A549 (cell line): ENCODE data around the gene MYRFL. TPM values are rescaled to one million over a fixed set of nuclear protein-coding genes. Genes with fewer than 3 reads are reported as not detected.
A peak's percentile ranks its signal among the peaks of the same experiment; 100 is the strongest.

Experiments used
- ATAC-seq, 2 experiments: fragments of 200-7000 bp in 1 of 2; fragments of >200 bp in 1 of 2; cut with Nextera tagmentation in 1 of 2; cut with Tn5 transposase in 1 of 2; 3 replicates each; pipeline versions ENCODE4 v1.8.0 to v1.9.1; 2018 to 2020; ENCODE audit warnings: mild to moderate bottlenecking in 1 of 2, moderate library complexity in 1 of 2
- CTCF ChIA-PET: fragments of 300-600 bp; sonication (Branson Sonifier 250); formaldehyde crosslinking; extraction: SDS; loops from one replicate; lab custom pipeline; 2021; ENCODE audit warnings: antibody characterized with exemption, inconsistent platforms; lab: Yijun Ruan, JAX
- POLR2A ChIA-PET: fragments of 350-600 bp; formaldehyde crosslinking; extraction: SDS; loops from one replicate; lab custom pipeline; 2021; ENCODE audit warnings: antibody characterized with exemption, inconsistent platforms; lab: Yijun Ruan, JAX
- DNase-seq, 2 experiments: peaks; one replicate each; pipeline versions ENCODE4 v3.0.0 to v3.0.0-alpha.2; 2011 to 2016; ENCODE audit warnings: low read depth in 1 of 2, low spot score in 1 of 2
- FAIRE-seq: peaks from 2 replicates; lab custom pipeline; 2011; peaks lifted over from hg19 to GRCh38; lab: Jason Lieb, UNC
- H3K27ac ChIP-seq, 2 experiments: fragments of >200 bp; sonication (Bioruptor Twin); formaldehyde crosslinking; 3 replicates each; pipeline ENCODE4 v1.5.1; 2016 to 2017
- H3K4me1 ChIP-seq: fragments of >200 bp; sonication (Bioruptor Twin); formaldehyde crosslinking; 3 replicates; pipeline ENCODE4 v1.6.1; 2016
- H3K4me2 ChIP-seq: fragments of >200 bp; sonication (Bioruptor Twin); formaldehyde crosslinking; 3 replicates; pipeline ENCODE4 v1.6.1; 2016
- H3K4me3 ChIP-seq: fragments of >200 bp; sonication (Bioruptor Twin); formaldehyde crosslinking; 3 replicates; pipeline ENCODE4 v1.5.1; 2016
- H3K9me3 ChIP-seq: fragments of >200 bp; sonication (Bioruptor Twin); formaldehyde crosslinking; 3 replicates; pipeline ENCODE4 v1.6.1; 2016
- BHLHE40 ChIP-seq: IDR thresholded peaks from 2 replicates; pipeline ENCODE4 v1.6.1; 2012; ENCODE audit warnings: low read depth, low read length, inconsistent platforms
- CEBPB ChIP-seq, 2 experiments: fragments of >200 bp in 1 of 2; sonication (Bioruptor Twin) in 1 of 2; formaldehyde crosslinking in 1 of 2; IDR thresholded peaks; 2 replicates each; pipeline ENCODE4 v1.6.1; 2012 to 2016
- EHF ChIP-seq: fragments of 250-450 bp; sonication (Bioruptor Pico); IDR thresholded peaks from 2 replicates; pipeline ENCODE4 v1.5.0; 2020; ENCODE audit warnings: mild to moderate bottlenecking
- ESRRA ChIP-seq: fragments of 150-350 bp; IDR thresholded peaks from 2 replicates; pipeline ENCODE4 v1.6.1; 2014; ENCODE audit warnings: mild to moderate bottlenecking, low read length, borderline replicate concordance
- FOSB ChIP-seq: fragments of 250-450 bp; sonication (Bioruptor Pico); IDR thresholded peaks from 2 replicates; pipeline ENCODE4 v1.5.0; 2020; ENCODE audit warnings: mild to moderate bottlenecking, moderate library complexity
- FOSL2 ChIP-seq, 2 experiments: fragments of 450-650 bp in 1 of 2; fragments of >200 bp in 1 of 2; sonication (Bioruptor Twin) in 1 of 2; formaldehyde crosslinking; IDR thresholded peaks; 2 replicates each; pipeline versions ENCODE4 v1.5.0 to v1.6.1; 2016 to 2020; ENCODE audit warnings: mild to moderate bottlenecking in 1 of 2, moderate library complexity in 1 of 2
- GATA3 ChIP-seq: IDR thresholded peaks from 2 replicates; pipeline ENCODE4 v1.6.1; 2012; ENCODE audit warnings: borderline replicate concordance
- HOXB5 ChIP-seq: fragments of 250-450 bp; sonication (Bioruptor Pico); IDR thresholded peaks from 2 replicates; pipeline ENCODE4 v1.5.0; 2020; ENCODE audit warnings: mild to moderate bottlenecking, moderate library complexity
- JUN ChIP-seq, 2 experiments: fragments of >200 bp; sonication (Bioruptor Twin); formaldehyde crosslinking; IDR thresholded peaks; 2 replicates in 1 of 2; 3 replicates in 1 of 2; pipeline ENCODE4 v1.6.1; 2016 to 2017
- JUNB ChIP-seq: fragments of >200 bp; sonication (Bioruptor Twin); formaldehyde crosslinking; IDR thresholded peaks from 2 replicates; pipeline ENCODE4 v1.6.1; 2016
- PHF8 ChIP-seq: fragments of 200-600 bp; sonication (generic); IDR thresholded peaks from 2 replicates; pipeline ENCODE4 v1.6.1; 2016; ENCODE audit warnings: low read depth, mild to moderate bottlenecking, antibody characterized with exemption, moderate library complexity, borderline replicate concordance
- RAD21 ChIP-seq, 2 experiments: fragments of >200 bp in 1 of 2; sonication (Bioruptor Twin) in 1 of 2; formaldehyde crosslinking in 1 of 2; IDR thresholded peaks in 1 of 2; conservative IDR thresholded peaks in 1 of 2; 2 replicates in 1 of 2; 3 replicates in 1 of 2; pipeline ENCODE4 v1.6.1; 2012 to 2018; ENCODE audit warnings: inconsistent platforms in 1 of 2
- RARB ChIP-seq: fragments of 250-450 bp; sonication (Bioruptor Pico); IDR thresholded peaks from 2 replicates; pipeline ENCODE4 v1.8.0; 2021; ENCODE audit warnings: mild to moderate bottlenecking, moderate library complexity
- TP53 ChIP-seq: fragments of 250-450 bp; sonication (Bioruptor Pico); IDR thresholded peaks from 2 replicates; pipeline ENCODE4 v1.5.0; 2021; ENCODE audit warnings: mild to moderate bottlenecking, moderate library complexity
- WGBS: methylation state at CpG from one replicate; pipeline ENCODE4 v1.1.6; 2017; ENCODE audit errors: missing lambda C conversion rate; 5-methylcytosine and 5-hydroxymethylcytosine counted together
- polyA plus RNA-seq, 4 experiments: library from polyadenylated mRNA; depleted of rRNA in 3 of 4; stranded (reverse); fragments of >200 nt; fragmentation: RNase III in 1 of 4; extraction: RNeasy Plus Mini Kit Qiagen cat#74134 plus additional on column Dnase treatment in 1 of 4; gene quantifications; 2 replicates in 3 of 4; 3 replicates in 1 of 4; pipeline ENCODE4 v1.2.3, GENCODE V29; 2011 to 2017
- TF ChIP-seq, protein P1 (sequence below): fragments of >200 bp; sonication (Bioruptor Twin); formaldehyde crosslinking; IDR thresholded peaks from 3 replicates; pipeline ENCODE4 v1.6.1; 2016

Gene MYRFL
- polyA plus RNA-seq, 2 of the 4 experiments (the other 2 are of a cell fraction), result 0.04 TPM; not detected in 1

DNA sequence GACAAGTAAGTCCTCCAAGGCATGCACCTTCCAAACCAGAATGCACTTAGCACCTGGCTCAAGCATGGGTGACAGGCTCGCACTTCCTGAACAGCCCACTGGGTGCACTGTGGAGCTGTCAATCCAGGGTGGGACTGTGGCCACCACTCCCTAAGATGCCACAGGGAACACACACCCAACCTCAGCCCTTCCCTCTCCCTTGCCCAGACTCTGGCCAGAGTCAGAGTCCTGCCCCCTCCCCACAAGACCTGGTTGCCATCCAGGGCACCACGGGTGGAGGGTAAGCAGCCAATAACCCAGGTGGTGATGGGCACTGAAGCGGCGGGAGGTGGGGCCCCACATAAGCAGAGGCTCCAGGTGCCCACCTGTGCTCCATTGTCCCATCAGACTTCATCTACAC lies 160.6 kb downstream of the MYRFL start:
- whole genome bisulfite sequencing, result 71% methylated on average over 4 of the region's 4 CpGs
- POLR2A ChIA-PET, result no interaction called here
- H3K27ac ChIP-seq, result no peak overlapping the region
- no peaks in the 10 kb centered on the region for H3K9me3 ChIP-seq
- FAIRE-seq, result no peak
- peak; percentile 55 to 91; a peak in 4 of 6 replicates for ATAC-seq
- H3K4me2 ChIP-seq, result no peak overlapping the region
- TF ChIP-seq RAD21 (conservative IDR thresholded peaks at IDR 0.05 in 1 of 2, IDR thresholded peaks at IDR 0.05 in 1 of 2) (peak in 1 of 2 experiments; percentile 62; a peak in 3 of 5 replicates), TP53 (CRISPR knock-in tag) (no peak), PHF8 (no peak)
- CTCF ChIA-PET, result no interaction called here
- H3K4me1 ChIP-seq, result peaks cover 16% of the 10 kb centered on the region; the same call in 2 of the 3 replicates
- peak; percentile 31 to 50 for DNase-seq
- H3K4me3 ChIP-seq, result no peak overlapping the region

DNA sequence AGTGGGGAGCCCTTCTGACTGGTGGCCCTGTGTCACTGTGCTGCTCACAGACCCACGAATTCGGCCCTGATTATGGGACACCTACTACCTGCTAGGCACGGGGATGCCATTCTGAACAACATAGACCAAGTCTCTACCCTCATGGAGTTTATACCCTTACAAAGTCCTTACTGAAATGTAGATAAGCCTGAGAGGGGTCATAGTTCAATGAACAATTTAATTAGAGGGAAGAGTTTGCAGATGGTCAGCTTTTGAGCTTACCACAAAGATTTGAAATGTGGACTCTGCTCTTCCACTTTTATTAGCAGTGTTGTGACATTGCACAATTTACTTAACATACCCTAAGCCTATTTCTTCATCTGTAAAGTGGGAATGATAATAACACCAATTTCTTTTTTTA lies 161.1 kb downstream of the MYRFL start:
- TF ChIP-seq JUN (IDR thresholded peaks at IDR 0.05) (no peak), EHF (no peak)
- WGBS, result 26% methylated on average over 3 of the region's 3 CpGs
- CTCF ChIA-PET, result no interaction called here

DNA sequence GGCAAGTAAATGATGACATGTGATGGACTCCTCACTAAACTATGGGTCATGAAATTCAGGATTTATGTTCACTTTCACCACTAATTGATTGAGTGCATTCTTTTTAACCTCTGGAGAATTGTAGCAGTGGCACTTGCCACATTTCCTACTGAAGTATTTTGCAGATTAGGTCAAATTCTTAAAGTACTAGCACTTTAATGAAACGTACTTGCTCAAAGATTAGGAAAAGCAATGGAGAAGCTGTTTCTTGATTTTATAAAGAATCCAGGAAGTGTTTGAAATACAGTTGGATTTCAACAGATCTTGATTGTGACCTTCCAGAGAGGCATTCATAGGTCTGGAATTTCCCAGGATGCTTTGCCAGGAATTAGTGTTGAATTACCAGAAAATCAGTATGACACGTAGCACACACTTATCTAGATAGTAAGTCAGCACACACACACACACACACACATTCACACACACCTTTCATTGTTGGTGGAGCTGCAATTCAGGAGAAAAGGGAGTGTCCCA lies 162.6 kb downstream of the MYRFL start:
- FAIRE-seq (peak; percentile 70), DNase-seq (peak; percentile 25 to 76), ATAC-seq (peak; percentile 44 to 54; a peak in 4 of 6 replicates)
- ChIA-PET CTCF (no interaction called here), POLR2A (no interaction called here)
- H3K9me3 ChIP-seq, result no peaks in the 10 kb centered on the region
- H3K4me1 ChIP-seq, result peaks cover 16% of the 10 kb centered on the region; the same call in 2 of the 3 replicates
- H3K27ac ChIP-seq, result peak overlapping the region; percentile 60 to 68
- TF ChIP-seq ESRRA (no peak), JUNB (no peak), FOSL2 (IDR thresholded peaks at IDR 0.05) (no peak), FOSL2 (CRISPR knock-in tag; IDR thresholded peaks at IDR 0.05) (peak; percentile 27), CEBPB (IDR thresholded peaks at IDR 0.05) (peak in 1 of 2 experiments; percentile 46; a peak in 1 of 4 replicates), FOSB (CRISPR knock-in tag) (no peak), GATA3 (no peak), BHLHE40 (no peak)
- 7% methylated on average over 2 of the region's 2 CpGs for WGBS
- peak overlapping the region; percentile 60 for H3K4me2 ChIP-seq
- no peak overlapping the region for H3K4me3 ChIP-seq

More for the DNA sequence above, 161.1 kb downstream of the MYRFL start:
- Histone ChIP-seq H3K4me3 (no peak overlapping the region), H3K4me1 (peaks cover 16% of the 10 kb centered on the region; the same call in 2 of the 3 replicates), H3K9me3 (no peaks in the 10 kb centered on the region), H3K4me2 (no peak overlapping the region), H3K27ac (no peak overlapping the region)
- DNase-seq (no peak), ATAC-seq (no peak), FAIRE-seq (no peak)
- POLR2A ChIA-PET, result no interaction called here

DNA sequence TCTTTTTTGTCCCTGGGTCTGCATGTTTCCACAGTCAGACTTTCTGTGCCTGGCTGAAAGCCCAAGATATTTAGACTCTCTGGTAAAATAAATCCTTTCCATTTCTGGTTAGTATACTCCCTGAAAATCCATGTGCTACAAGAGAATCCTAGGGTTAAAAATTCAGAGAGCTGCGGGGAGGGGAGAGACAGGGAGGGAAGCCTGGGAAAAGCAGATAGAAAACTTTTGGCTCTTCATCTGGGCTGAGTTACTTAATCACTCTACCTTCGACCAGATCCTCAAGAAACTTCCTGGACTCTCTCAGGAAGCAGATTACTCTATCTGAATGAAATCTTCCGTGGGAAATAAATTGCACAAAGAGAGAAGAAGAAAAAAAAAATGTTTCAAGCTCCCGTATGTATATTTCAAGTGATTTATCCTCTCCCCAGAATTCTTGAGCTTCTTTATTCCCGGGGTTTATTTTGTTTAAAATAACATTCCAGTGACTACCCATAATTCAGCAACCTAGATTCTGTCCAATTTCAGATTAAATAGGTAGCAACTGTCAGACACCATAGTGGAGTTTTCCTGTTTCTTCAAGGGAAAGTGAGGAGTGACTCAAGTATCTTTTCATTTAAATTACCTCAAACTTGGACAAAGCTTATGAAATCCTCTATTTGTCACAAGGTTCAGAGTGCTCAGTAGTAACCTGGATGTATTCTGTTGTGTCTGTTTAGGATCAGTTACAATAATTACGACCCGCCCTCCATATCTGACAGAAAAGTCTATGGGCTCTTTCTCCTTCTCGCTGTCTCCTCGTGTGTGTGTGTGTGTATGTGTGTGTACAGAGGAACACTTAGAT lies 163.7 kb downstream of the MYRFL start:
- no peak for DNase-seq
- no peak for FAIRE-seq
- Histone ChIP-seq H3K4me1 (peaks cover 16% of the 10 kb centered on the region; the same call in 2 of the 3 replicates), H3K27ac (peak overlapping the region in 1 of 2 experiments; percentile 42; a peak in 2 of 6 replicates), H3K4me2 (peak overlapping the region; percentile 60), H3K4me3 (no peak overlapping the region), H3K9me3 (no peaks in the 10 kb centered on the region)
- CTCF ChIA-PET, result no interaction called here
- WGBS, result 57% methylated on average over 9 of the region's 9 CpGs
- TF ChIP-seq HOXB5 (CRISPR knock-in tag), result no peak
- no peak for TF ChIP-seq RAD21 (conservative IDR thresholded peaks at IDR 0.05 in 1 of 2, IDR thresholded peaks at IDR 0.05 in 1 of 2)
- no peak for TF ChIP-seq RARB (CRISPR knock-in tag)
- TF ChIP-seq BHLHE40, result no peak
- TF ChIP-seq, protein P1, sequence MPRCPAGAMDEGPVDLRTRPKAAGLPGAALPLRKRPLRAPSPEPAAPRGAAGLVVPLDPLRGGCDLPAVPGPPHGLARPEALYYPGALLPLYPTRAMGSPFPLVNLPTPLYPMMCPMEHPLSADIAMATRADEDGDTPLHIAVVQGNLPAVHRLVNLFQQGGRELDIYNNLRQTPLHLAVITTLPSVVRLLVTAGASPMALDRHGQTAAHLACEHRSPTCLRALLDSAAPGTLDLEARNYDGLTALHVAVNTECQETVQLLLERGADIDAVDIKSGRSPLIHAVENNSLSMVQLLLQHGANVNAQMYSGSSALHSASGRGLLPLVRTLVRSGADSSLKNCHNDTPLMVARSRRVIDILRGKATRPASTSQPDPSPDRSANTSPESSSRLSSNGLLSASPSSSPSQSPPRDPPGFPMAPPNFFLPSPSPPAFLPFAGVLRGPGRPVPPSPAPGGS, result no peak
- POLR2A ChIA-PET, result no interaction called here
- ATAC-seq, result no peak; a peak in 1 of 6 replicates
